RPMI8226 (cell line): ENCODE measurements around the gene RRP8.

Source experiments
- DNase-seq: peaks from one replicate; pipeline ENCODE4 v3.0.0-alpha.2; 2015

The RRP8 gene

DNA sequence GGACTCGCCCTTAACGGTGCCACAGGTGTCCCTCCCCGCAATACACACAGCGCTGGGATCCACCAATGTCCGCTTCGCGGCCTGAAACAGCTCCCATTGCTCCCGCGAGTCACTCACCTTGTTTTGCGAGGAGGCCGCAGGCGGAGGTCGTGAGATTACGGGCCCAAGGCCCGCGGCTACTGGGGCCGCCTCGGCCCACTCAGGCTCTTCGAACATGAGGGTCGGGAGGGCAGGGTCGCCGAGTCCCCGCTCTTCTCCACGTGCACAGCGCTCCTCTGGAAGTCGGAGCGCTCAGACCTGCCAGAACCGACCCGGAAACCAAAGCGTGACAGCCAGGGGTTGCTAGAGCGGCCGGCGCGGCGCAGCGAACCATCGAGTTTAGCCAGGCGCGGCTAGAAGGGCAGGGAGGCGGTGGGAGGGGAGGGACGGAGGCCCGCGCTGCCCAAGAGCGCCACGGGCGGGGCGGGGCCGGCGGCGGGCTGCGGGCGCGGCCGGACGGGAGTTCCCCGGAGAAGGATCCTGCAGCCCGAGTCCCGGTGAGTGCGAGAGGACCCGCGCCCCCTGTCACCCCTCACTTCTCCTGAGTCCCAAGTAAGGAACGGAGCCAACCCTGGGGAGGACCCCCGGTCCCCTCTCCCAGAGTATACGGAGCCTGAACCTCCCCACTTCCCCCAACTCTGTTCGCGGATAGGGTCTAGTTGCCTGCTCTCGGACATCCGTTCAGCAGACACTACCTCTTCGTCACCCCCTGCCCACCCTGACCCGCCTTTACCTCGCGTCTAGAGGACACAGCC, at the start of gene RRP8, which contains the start of gene ILK:
RRP8 (minus strand) TSS at position 330 of the 794 bp plus-strand sequence; CDS start at position 216, 114 bp downstream.
ILK (plus strand) TSS at position 488 of the 794 bp plus-strand sequence. CDS start 498 bp downstream, outside the sequence.
- peak; percentile 84 for DNase-seq

DNA sequence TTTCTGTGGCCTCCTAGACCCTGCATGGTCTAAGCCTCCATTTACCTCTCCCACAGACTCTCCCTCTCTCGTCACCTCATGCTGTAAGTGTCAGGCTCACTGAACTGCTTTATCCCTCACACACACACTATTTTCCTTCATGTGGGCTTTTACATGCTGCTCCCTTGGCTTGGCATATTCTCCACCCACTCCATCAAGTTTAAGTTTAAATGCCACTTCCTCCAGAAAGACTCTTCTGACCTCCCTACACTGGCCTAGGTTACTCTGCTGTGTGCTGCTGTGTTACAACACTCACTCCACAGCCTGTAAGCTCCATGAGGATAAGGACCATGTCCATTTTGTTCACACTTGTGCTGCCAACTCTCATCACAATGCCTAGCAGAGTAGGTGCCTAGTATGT, 49.7 kb upstream of the RRP8 start:
- DNase-seq = no peak

DNA sequence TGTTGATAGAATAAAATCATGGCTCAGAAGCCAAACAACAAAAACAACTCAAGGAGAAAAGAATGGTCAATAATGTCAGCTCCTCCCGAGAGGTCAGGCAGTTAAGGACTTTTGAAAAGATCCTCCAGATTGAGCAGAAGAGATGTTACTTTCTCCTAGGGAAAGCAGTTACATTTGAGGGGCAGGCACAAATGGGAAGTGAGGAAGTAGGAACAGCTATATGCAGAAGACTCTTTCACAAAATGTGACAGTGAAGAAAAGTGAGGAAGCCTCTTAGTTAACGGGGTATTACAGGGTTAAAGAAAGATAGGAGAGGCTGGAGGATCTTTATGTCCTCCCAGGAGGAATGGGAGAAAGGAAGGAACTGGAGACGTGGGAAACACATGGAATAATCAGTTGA, 48.8 kb upstream of the RRP8 start:
- no peak for DNase-seq

DNA sequence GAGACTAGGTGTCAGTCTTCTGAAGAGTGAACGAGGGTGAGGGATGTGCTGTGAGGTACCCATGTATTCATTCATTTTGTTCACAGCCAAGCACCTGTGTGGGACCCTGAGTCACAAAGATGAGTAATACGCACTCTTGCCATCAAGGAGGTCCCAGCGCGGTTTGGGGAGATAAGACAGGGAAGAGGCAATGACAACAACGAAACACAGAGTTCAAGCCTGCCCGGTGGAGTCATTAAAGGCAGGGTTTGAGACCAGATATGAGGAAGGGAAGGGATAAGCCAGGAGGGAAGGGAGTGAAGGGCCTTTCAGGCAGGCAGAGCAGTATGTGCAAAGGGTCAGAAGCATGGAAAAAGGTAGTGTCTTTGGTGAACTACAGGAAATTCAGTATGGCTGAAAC, 47.6 kb upstream of the RRP8 start:
- DNase-seq = no peak

DNA sequence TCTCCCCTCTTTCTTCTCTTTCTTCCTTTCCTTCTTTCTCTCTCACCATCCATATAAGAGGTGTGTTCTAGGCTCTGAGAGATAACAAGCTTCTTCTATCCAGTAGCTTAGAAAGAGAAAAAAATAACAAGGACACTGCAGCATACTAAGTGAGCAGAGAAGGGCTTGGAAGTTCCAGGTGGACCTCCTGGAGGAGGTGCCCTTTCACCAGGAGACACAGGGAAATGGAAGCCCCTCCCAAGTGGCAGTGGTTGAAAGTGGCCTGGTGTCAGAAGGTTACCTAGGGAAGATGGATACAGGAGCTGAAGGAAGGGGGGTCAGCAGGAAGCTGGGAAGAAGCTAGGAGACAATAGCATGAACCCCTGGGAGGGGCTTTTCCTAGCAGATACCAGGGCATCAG, 46.7 kb upstream of the RRP8 start:
- no peak for DNase-seq

DNA sequence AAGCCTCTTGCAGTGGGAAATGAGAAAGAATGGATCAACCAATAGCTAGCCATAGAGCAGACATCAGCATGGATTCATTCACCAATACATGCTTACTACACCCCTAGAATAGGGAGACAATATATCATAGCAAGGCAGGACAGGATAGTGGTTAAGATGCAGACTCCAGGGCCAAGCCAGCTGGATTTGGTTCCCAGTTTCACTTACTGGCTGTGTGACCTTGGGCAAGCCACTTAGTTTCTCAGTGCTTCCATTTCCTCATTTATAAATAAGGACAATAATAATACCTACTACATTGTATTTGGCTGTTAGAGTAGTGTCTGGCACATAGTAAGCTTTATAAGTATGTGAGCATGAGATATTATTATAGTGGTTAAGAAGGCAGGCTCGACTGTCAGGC, 45.1 kb upstream of the RRP8 start:
- DNase-seq = no peak

DNA sequence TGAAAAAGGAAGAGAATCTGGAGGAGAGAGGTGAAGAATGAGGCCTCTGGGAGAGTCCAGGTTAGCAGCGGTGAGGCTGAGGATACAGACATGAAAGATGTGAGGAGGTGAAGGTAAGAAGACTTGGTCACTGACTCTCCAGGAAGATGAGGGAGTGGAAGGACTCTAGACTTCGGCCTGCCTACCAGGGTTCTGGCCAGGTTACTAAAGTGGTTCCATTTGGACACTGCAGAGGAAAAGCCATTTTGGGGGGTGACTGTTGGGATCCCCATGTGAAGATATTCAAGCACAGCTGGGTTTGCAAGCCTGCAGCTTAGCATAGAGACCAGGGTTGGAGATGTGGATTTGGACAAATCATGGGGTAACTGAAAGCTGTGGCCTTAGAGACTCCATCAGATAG, 44.4 kb upstream of the RRP8 start:
- no peak for DNase-seq

DNA sequence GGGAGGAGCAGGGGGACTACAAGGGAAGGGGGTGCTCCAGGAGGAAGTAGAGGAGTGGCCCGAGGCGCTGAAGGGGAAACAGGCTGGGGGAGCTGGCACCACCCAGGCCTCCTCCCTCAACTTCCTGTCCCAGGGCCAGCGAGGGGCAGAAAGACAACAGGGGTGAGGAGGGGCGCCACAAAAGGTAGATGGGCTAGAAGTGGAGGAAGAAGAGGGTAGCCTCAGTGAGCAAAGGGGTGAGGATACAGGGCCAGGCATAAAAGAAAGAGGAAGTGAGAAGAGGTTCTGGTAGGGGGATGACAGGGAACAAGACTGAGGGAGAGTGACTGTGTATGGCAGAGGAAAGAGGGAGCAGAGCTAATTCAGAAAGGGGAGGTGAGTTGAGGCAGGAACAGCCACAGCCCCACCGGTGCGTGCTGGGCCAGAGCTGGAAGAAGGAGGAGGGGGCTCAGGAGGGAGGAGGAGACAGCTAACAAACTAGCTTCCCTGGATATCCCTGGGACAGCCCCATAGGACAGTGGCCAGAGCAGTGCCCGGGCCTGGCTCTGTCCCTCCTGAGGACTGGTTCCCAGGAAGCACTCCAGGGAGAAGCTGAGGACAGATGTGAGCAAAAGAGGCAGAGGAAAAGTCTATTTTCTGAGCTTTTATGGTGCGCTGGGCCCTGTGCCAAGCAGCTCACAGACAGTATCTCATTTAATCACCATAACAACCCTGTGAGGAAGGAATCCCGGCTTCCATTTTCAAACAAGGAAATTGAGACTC, 43.7 kb upstream of the RRP8 start:
- peak; percentile 56 for DNase-seq

DNA sequence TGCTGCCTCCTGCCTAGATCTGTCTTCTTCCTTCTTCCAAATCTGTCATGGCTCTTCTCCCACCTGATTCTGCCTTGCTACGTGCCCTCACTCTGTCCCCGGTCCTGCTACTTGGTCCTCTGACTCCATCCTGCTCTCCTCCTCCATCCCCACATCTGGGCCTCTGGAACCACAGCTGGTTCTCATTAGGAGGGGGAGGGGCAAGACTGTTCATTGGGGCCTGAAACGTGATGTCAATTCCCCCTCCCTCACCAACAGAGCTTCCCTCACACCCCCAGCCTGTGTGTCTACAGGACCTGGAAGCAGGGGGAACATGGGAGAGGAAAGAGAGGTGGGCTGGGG, 43.1 kb upstream of the RRP8 start:
- DNase-seq = no peak

DNA sequence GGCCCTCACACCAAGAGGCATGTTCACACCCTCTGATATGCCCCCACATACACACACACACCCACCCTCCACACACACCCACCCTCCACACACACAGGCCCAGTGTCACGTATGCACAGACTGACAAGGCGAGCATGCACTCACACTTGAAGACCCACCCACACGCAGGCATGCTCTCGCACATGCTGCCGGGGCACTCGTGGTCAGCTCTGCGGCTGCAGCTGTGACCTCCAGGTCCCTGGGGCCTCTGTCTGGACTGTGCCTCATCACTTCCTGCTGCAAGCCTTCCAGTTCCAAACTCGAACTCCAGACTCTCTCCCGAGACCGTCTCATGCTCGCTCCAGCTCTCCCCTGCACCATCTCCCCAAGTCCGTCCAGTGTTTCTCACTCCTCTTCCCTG, 42.7 kb upstream of the RRP8 start:
- DNase-seq = no peak

DNA sequence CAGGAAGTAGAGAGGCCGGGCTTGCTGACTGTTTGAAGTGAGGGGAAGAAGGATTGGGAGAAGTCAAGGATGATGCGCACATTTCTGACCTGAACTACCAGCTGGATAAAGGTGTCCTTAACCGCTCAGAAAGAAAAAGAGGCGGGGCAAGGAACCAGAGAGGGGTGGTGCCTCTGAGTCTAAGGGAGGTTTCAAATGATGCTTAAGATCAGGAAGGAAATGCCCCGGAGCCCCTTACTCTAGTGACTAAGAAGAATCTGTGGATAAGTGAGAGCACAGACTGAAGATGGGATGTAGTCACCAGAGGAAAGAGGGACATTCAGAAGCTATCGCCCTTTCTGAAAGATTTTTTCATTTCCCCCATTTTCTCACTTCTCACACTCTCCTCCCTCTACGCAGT, 39.5 kb upstream of the RRP8 start:
- DNase-seq = no peak

DNA sequence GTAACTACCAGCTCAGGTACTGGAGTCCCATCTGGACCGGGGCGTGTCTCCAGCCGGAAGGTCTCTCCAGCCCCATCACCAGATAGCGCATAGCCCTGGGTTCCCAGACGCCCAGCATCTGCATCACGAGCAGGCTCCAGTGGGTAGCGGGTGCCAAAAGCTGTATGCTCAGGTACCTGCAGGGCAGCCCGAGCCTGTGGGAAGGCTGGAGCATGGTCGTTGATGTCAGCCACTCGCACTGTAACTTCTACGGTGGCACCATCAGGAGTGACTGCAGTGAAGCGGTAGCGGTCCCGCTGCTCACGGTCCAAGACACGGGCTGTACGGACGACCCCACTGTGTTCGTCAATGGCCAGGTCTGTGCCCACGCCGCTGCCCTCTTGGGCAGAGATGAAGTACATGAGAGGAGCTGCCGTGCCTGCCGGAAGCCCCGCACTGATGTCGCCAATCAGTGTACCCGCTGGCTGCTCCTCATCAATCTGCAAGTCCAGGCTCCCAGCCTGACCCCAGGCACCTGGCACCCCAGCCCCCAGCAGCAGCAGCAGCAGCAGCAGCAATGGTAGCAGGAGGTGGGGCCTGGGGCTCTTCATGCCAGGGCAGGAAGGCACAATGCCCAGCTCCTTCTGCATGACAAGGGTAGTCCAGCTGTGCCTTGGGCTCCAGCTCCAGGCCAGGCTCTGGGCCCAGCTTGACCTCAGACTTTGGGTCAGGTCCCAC, 37.7 kb upstream of the RRP8 start:
- DNase-seq = no peak

DNA sequence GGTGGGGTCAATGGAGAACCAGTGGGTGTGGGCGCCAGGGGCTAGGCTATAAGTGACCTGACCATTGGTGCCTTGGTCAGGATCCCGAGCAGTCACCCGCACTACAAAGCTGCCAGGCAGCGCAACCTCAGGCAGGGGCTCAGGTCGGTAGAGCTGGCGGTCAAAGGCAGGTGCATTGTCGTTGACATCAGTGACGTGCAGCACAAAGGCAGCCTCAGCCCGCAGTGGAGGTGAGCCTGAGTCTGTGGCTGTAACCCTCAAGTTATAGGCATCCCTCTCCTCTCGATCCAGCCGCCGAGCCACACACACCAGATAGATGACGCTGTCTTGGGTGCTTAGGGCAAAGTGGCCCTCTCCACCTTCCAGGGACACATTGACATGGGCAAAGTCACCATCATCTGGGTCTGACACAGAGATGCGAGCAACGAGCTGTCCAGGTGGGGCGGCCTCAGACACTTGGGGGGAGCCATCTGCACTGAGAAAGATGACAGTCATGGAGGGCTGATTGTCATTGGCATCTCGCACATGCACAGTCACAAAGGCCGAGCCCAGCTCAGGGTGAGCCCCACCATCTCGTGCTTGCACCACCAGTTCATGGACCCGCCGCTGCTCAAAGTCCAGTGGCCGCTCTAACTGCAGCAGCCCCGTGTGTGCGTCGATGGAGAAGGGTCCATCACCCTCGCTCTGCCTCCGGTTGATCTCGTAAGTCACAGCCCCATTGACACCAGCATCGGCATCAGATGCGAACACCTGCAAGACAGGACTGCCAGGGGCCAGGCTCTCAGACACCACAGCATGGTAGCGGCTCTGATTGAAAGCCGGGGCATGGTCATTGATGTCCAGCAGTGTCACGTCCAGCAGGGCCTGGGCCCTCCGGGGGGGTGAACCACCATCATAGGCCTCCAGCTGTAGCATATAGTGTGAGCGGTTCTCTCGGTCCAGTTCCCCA, 36.9 kb upstream of the RRP8 start:
- no peak for DNase-seq

DNA sequence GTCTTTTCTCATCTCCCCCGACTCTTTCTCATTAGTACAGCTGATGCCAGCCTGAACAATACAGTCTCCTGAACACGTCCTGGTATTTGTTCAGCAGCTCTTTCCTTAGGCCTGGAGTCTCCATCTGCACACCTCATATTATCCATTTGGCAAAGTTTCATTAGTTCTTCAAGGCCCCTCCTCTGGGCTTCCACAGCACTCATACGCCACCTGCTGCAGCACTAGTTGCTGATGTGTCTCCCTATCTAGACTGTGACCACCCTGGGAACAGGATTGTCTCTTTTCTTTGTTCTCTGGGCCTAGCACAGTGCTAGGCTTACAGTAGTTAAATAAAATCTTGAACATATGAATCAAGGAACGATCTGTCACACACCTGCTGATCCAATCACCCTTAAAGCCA, 35.0 kb upstream of the RRP8 start:
- DNase-seq = no peak

DNA sequence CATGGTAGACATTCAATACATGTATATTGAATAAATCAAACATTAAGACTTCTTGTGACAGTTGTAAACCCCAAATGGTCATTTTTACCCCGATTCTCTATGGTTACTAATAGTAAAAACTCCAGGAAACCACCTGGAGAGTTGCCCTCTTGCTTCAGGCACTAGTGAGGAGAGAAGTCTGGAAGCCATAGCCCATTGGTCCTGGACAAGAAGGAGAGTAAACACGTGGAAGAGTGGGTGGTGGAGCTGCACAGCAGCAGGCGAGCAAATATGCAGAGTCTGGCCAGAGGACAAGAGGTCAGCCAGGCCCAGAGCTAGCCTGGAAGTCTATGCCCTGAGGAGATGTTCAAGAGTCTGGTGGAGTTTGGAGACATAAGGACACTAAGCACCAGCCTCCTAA, 34.5 kb upstream of the RRP8 start:
- no peak for DNase-seq

DNA sequence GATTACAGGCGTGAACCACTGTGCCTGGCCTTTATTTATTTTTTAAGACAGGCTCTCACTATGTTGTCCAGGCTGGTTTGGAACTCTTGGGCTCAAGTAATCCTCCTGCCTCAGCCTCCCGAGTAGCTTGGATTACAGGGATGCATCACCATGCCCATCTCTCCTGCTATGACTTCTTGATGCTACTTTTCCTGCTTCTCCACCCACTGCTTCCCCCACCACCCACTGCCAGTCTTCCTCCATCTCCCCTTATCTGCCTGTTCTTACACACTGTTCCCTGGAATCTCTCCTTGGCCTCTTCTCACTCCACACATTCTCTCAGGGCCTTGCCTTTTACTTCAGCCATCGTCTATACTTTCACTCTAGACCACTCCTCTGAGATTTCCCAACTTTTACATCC, 33.1 kb upstream of the RRP8 start:
- DNase-seq = no peak

DNA sequence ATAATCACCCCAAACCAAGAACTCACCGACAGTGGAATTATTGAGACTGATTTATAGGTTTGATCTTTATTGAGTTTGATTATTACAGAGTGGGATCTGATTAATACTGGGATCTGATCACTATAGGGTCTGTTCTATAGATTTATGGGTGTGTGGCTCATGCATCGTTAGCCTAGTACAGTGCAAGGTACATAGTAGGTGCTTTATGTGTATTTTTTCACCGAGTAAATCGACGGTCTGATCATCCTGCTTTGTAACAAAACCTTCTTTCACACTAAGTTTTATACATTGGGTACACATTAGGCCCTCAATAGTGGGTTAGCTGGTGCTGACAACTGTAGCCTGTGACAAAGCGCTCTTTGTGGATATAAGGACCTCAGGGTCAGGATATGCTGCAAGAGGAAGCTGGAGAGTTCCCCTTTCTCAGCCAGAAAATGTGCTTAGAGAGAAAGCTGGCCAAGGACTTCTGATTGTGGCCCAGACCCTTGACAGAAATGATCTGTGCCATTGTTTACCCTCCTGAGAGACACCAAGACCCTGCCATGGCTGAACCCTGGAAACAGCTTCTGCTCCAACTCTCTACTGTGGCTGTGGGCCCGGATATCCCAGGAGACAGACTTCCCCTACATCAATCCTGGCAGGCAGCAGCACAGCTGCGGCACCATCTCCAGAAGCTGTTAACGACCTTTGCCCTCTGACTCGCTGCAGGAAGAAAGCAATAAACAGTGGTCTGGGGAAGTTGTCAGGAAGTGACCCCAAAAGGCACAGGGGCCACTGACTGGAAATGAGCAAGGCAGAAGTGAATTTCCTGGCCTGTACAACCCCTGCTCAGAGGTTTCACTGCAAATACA, 31.9 kb upstream of the RRP8 start:
- DNase-seq = no peak

DNA sequence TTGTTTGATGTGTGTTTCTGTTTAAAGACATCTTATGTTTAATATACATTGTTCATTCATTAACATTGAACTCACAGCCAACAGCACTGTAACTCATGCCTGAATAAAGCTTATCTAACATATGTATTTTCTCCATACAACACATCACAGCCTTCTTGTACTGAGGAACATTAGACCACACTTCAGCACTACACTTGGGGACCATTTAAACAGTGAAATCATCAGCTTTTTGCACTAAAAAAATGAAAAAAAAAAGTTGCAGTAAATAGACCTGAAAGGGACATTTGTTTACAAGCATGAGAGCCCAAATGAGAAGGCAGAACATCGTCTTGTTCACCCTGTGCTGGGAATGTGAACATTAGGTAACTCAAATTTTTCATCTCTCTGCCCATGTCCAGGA, 31.1 kb upstream of the RRP8 start:
- DNase-seq = no peak

DNA sequence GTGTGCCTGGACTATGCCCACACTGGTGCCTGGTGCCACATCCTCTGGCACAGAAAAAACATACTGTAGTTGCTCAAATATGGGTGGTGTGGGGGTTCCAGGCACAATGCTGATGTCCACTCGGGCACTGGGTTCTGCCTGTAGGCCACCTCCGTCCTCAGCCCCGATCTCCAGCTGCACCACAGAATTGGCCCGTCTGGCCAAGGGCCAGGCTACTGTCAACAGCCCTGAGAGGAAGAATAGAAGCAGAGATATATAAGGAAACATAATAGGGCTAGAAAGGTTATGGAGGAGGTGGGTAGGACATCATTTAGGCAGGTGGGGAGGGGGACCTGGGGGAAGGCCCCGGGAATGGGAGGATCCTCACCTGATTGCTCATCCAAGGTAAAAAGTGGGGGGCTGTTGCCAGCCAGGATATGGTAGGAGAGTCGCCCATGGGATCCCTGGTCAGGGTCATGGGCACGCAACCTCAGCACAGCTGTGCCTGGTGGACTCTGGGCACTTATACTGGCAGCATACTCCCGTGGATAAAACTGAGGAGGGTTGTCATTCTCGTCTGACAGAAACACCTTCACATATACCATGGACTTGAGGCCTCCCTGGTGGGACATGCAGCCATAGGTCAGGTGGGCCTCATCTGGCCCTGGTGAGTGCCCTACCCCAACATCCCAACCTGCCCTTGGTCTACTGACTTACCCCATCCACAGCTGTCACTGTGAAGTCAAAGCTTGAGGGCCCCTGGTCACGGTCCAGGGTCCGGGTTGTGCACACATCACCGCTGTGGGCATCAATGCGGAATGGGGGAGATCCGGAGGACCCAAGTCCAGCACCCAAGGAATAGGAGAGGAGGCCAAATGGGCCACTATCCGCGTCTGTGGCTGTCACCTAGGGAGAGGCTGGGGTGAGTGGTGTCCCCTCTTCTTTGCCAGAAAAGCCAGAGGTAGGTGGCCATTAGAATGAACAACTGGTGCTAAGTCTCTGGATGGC, 30.3 kb upstream of the RRP8 start:
- DNase-seq = no peak
